ENCODE results near the gene BMP4. TPM values are rescaled to one million over a fixed set of nuclear protein-coding genes. Genes with fewer than 3 reads are reported as not detected.

The BMP4 gene
- total RNA-seq, 1 donor from 2014 or later = 36.4 TPM

GRCh38 chr14:53915364-53916014 lies 41.1 kb downstream of the BMP4 start:
- DNase-seq (ENCODE audit: extremely low spot score, unreplicated experiment) = no peak
- Mint-ChIP-seq H3K9me3 (peaks cover 7% of the 10 kb centered on the region), H3K4me3 (no peak overlapping the region), H3K27me3 (no peaks in the 10 kb centered on the region), H3K36me3 (no peaks in the 10 kb centered on the region), H3K4me1 (ENCODE audit: unreplicated experiment) (no peaks in the 10 kb centered on the region), H3K27ac (no peak overlapping the region)
- no peak for TF ChIP-seq CTCF (conservative IDR thresholded peaks at IDR 0.05)

GRCh38 chr14:53912021-53912420 lies 44.6 kb downstream of the BMP4 start:
- no peak for DNase-seq (ENCODE audit: extremely low spot score, unreplicated experiment)
- no peak for TF ChIP-seq CTCF (conservative IDR thresholded peaks at IDR 0.05)
- H3K9me3 Mint-ChIP-seq = peaks cover 7% of the 10 kb centered on the region
- no peak overlapping the region for H3K27ac Mint-ChIP-seq
- no peaks in the 10 kb centered on the region for H3K4me1 Mint-ChIP-seq (ENCODE audit: unreplicated experiment)
- H3K36me3 Mint-ChIP-seq = no peaks in the 10 kb centered on the region
- no peaks in the 10 kb centered on the region for H3K27me3 Mint-ChIP-seq
- no peak overlapping the region for H3K4me3 Mint-ChIP-seq

- no peaks in the 10 kb centered on the region for H3K36me3 Mint-ChIP-seq
- no peaks in the 10 kb centered on the region for H3K4me1 Mint-ChIP-seq (ENCODE audit: unreplicated experiment)
- no peak for TF ChIP-seq CTCF (conservative IDR thresholded peaks at IDR 0.05)
- no peak overlapping the region for H3K4me3 Mint-ChIP-seq
- peaks cover 4% of the 10 kb centered on the region for H3K9me3 Mint-ChIP-seq
- no peak for DNase-seq (ENCODE audit: extremely low spot score, unreplicated experiment)
- no peak overlapping the region for H3K27ac Mint-ChIP-seq
- no peaks in the 10 kb centered on the region for H3K27me3 Mint-ChIP-seq
Observed at GRCh38 chr14:53908416-53908815, 48.2 kb downstream of the BMP4 start.

GRCh38 chr14:53902307-53902706 lies 54.3 kb downstream of the BMP4 start:
- Mint-ChIP-seq H3K27me3 (no peaks in the 10 kb centered on the region), H3K9me3 (peaks cover 4% of the 10 kb centered on the region), H3K4me3 (no peak overlapping the region), H3K4me1 (ENCODE audit: unreplicated experiment) (no peaks in the 10 kb centered on the region), H3K36me3 (no peaks in the 10 kb centered on the region), H3K27ac (no peak overlapping the region)
- TF ChIP-seq CTCF (conservative IDR thresholded peaks at IDR 0.05) = no peak
- no peak for DNase-seq (ENCODE audit: extremely low spot score, unreplicated experiment)

- Mint-ChIP-seq H3K36me3 (no peaks in the 10 kb centered on the region), H3K27ac (no peak overlapping the region), H3K4me3 (no peak overlapping the region), H3K9me3 (peaks cover 4% of the 10 kb centered on the region), H3K27me3 (no peaks in the 10 kb centered on the region), H3K4me1 (ENCODE audit: unreplicated experiment) (no peaks in the 10 kb centered on the region)
- TF ChIP-seq CTCF (conservative IDR thresholded peaks at IDR 0.05) = no peak
- no peak for DNase-seq (ENCODE audit: extremely low spot score, unreplicated experiment)
Observed at GRCh38 chr14:53900499-53900898, 56.1 kb downstream of the BMP4 start.

Small RNAs within 50 kb of the gene (microRNA-seq; reads per million reads assigned to microRNA genes)
- gene MIR5580 = 1.4 reads per million

Measured in type B pancreatic cell (in vitro differentiated cells).